ENCODE data around the gene SRRM2.

Gene SRRM2

DNA sequence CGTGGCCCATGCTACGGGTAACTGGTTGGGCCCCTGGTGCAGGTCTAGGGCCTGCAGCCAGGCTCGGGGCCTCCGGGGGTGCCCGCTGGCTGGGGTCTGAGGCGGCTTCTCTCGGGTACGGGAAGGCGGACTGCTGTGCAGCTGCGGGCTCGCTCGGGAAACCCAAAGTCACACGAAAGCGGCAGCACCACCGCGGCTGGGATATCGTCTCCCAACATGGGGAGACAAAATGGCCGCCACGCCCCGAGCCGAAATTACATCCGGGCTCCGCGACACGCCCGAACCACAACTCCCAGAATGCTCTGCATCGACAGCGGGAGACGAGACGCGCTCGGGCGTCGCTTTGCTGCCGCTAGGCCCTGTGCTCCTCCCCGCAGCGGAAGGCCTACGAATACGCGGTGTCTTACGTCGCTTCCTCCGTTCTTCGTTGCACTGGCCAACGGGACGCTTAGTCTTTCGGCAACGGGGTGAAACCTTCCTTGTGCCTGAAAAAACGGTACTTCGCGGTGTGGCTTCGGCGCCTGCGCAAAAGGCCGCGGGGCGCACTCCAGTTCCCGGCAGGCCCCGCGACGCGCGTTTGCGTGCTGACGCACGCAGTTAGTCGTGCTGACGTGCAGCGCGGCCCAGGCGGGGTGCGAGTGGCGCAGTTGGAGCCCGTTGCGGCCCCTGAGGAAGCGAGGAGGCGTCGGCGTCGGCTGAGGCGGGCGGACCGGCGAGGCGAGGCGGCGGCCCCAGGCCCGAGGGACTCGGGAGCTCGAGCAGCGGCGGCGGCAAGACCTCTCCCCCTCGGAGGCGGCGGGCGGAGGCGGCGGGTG, at the start of gene SRRM2:
Gene SRRM2, plus strand, starts transcription at position 604 of the 815 bp plus-strand sequence. CDS start 3,727 bp downstream, outside the sequence.
- DNase-seq (ENCODE audit: low read depth): peak; percentile 88

DNA sequence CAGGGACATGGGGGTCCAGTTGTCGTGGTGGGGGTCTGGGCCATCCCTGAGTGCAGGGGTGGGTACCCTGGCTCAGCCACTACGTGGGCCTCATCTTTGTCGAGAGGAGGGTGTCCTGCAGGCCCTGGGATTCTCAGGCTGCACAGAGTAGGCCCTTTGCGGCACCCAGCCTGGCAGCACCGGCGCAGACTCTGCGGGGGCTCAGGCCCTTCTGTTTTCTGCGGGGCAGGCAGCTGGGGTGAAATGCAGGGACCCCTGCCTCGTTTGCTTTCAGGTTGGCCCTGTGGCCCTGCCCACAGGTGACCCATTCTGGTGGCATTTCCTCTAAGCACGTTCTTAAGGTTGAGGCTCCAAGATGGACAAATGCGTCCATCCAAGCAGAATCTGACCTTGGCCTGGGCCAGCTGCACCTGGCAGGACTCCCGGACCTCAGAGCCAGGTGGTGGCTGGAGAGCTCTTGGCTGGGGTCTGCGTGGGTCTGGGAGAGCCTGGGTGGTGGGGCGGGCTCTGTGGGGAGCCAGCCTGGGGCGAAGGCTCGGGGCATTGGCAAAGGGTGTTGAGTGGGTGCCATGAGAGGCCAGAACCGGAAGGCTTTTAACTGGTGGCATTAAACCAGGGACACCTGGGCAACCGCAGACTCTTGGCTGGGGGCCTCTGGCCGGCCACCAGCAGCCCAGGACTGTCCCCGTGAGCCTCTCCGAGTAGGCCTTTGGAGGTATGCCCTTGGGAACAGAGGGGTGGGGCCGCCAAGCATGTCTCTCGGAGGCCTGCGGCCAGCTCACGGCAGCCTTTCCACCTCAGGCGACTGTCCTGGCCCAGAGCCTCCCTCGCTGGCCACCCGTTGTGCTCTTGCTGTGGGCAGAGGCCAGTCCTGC, 49.3 kb upstream of the SRRM2 start:
- DNase-seq (ENCODE audit: low read depth): no peak

DNA sequence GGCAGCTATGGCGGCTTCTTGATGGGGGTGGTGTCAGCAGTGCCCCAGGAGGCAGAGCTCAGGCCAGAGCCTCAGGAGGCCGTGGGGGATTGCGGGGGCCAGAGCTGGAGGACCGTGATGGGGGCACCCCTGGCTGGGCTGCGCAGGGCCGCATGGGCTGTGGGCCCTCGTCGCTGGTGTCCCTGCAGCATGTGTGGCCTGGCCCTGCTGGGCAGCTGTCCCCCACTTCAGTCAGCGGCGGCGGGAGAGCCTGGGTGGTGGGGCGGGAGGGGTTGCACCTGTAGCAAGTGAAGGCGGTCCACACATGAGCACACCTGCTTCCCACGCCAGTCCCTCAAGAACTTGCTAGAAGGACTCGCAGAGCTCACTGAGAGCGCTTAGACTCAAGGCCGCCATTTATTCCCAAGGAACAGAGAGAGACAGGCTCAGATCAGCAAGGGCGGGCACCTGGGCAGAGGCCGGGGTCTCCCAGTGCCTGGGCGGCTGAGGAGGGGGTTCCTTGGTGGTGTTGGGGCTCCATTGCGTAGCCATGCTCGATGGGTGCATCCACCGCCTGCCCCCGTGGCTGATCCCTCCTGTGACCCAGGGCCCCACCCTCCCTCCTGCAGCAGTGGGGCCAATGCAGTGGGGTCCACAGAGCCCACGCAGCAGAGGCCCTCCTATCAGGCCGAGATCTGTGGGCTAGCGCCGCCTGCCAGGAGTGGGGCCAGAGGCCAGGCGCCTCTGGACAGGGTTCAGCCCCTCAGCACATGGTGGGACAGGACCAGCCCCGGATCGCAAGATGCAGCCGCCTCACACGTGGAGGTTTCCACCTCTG, 48.1 kb upstream of the SRRM2 start:
- DNase-seq (ENCODE audit: low read depth): no peak

DNA sequence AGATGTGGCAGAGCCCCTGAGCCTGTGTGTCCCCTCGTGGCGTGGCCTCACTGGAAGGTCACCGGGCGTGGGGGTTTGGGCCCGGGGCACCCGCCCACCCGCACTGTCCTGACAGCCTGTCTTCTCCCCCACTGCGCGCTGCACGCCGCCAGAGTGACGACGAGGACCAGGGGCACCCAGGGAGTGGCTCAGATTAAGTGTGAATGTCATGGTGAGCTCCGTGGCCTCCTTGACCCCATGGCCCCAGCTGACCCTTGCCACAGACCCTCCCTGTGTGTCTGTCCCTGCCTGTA, 47.5 kb upstream of the SRRM2 start:
- no peak for DNase-seq (ENCODE audit: low read depth)

DNA sequence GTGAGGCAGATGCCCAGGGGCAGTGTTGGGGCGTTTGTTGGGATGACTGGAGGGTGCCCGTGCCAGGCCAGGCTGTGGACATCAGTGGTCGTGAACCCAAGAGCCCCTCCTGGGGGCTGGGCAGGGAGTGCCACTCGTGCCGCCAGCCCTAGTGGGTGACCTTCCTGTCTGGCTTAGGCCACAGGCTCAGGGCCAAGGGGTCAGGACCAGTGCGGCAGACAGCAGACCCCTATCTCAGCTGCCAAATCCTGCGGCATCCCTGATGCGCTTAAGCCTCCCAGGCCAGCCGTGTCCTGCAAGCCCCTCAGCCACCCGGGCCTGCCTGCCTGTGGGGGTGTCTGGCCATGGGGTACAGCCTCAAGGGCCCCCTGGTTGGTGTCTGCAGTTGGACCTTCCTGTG, 47.1 kb upstream of the SRRM2 start:
- DNase-seq (ENCODE audit: low read depth): no peak

DNA sequence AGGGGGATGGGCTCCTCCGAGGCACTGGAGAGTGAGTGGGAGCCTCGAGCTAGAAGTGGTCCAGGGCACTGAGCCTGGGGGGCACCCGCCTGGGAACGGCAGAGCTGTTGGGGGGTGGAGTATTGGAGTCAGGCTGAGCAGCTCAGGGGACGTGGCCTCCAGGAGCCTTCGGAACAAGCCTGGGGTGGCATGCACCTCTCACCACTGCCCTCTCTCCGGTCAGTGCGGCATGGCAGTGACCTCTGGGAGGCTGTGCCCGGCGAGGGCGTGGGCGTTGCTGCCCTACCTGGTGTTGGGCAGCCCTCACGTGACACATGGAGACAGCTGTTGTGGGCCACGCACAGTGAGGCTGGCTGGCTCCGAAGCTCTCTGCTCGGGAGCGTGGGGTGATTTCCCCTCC, 46.4 kb upstream of the SRRM2 start:
- DNase-seq (ENCODE audit: low read depth): no peak

DNA sequence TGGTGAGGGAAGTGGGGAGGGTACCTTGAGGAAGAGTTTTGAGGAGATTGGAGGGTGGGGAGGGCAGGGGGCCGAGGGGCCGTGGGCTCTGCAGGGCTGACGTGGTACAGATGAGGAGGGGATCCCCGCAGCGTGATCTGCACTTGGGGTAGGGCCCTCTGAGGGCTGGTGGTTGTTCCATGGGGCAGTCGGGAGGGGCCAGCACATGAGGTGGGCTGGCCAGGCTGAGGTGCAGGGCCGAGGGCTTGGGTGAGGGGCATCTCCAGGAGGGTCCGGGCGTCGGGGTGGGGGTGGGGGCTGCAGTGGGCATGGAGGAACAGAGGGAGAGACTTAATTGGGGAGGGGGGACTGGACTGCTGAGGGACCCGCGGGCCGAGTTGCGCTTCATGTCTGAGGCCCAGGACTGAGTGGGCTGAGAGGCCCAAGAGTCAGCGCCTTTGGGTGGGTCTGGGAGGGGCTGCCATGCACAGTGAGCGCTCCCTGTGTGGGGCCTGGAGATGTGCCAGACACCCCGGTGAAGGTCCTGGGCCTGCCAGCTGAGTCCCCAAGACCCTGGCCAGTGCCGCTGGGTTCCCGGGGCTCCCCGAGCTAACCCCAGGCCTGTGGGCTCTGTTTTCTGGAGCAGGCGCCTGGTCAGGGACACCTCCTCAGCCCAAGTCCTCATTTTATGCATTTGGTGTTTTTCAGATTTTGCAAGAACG, 45.7 kb upstream of the SRRM2 start:
- DNase-seq (ENCODE audit: low read depth): no peak

DNA sequence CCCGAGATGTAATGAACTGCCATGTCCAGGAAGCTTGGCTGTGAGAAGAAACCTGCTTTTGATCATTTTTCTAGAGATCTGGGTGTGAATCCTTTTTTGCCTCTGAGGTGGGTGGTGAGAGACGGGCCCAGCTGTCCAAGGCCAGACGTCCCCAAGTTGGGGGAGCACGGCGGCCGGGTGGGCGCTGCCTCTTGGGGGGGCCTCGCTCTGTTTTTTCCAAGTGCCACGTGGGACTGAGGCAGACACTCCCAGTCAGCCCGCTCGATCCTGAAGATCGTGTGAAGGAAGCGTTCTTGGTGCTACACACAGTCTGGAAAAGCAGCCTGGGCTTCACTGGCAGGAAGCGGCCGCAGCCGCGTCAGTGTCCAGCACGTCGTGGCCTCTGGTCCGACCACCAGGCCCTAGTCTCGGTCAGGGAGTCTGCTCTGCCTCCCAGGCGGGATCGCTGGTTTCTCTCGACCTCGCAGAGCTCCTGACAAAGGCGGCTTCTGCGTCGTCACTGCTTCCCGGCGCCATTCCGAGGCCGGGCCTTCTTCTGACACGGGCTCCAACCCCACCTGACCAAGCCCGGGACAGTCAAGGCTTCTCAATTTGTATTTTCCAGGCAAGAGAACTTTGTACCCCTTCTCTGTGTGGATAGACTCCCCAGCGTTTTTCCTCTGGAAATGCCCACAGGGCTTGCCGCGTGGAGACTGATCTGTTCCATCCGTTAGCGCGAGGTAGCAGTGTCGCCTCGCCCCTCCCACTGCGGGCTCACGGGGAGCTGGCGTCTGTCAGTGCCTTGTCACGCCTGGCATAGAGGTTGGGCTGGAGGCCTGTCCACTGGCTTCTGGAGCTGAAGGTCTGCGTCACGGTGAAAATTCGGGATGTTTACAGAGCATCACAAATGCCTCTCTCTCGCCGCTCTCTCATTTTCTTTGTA, 44.8 kb upstream of the SRRM2 start:
- DNase-seq (ENCODE audit: low read depth): no peak

DNA sequence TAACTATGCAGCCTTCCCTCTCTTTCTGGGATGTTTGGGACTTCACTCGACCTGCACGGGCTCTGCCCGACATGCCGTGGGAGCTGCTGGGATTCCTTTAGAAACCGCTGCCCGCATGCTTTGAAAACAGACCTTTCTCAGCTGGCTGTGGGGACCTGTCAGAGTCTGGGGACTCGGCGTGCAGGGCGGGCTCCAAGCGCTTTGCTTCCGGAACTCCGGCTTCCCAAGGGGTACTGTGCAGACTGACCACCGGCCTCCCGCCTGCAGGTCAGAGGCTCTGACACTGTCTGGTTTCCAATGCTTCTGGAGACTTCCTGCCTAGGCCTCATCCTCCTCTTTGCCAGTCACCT, 44.2 kb upstream of the SRRM2 start:
- DNase-seq (ENCODE audit: low read depth): no peak

DNA sequence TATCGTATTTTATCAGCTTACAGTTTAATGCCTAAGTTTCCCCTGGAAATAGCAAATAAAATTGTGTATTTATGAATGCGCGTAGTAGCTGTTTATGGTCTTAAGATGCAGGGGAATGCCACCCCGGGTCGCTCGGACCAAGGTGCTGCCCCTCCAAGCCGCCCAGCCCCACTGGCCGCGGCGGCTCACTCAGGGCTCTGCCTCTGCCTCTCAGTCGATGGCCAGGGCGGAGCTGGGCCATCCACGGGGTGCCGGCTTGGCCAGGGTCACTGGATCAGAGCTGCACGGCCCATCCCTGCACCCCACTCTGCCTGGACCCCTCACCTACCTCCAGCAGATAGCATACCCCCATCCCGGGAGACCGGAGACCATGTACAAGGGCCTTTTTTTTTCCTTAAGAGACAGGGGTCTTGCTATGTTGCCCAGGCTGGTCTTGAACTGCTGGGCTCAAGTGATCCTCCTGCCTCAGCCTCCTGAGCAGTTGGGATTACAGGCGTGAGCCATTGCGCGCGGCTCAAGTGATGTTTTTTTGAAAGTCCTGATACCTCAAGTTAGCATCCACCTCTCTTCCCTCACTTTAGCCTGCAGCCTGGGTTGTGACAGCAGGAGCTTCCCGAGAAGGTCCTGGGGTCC, 43.4 kb upstream of the SRRM2 start:
- no peak for DNase-seq (ENCODE audit: low read depth)

DNA sequence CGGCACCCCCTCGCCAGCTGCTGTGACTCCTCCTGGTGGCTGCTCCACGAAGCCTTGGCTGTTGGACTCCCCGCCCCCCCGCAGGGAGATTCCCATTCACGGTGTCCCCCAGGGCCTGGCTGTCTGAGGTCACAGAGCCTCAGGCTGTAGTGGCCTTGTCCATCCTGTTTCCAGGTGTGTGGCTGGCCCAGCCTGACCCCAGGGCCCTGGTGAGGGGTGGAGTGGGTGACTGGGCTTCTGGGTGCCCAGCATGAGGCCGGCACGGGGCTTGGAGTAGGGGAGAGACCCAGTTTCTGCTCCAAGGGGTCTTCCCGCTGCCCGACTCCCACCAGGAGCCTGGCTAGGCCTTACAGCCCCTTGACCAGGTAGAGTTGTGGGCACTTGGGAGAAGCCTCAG, 42.9 kb upstream of the SRRM2 start:
- DNase-seq (ENCODE audit: low read depth): no peak

DNA sequence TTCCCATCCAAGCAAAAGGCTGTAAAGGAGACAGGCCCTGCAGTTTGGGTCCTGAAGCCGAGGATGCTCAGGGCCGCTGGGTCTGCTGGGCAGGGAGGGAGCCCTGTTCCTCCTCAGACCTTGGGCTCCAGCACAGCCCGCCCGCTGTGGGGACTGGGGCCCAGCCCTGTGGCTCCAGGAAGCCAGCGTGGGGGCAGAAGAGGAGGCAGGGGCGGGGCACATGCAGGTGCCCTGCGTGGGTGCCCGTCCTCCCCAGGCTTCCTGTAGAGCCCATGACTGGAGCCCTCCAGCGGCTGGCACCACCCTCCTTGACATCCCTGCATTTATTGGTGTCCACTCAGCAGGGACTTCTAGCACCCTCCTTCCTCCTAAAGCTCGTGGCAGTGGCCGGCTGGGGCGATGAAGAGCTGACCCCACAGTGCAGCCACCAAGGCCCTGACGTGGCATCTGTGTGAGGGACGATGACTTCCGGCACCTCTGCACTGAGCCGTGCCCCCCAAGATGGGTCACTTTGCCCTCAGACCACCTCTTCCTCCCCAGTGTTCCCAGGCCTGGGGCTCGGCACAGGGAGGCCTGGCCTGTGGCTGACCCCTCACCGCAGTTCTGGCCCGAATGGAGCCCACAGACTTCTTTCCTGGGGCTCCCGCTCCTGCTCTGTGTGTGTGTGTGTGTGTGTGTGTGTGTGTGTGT, 42.3 kb upstream of the SRRM2 start:
- no peak for DNase-seq (ENCODE audit: low read depth)

DNA sequence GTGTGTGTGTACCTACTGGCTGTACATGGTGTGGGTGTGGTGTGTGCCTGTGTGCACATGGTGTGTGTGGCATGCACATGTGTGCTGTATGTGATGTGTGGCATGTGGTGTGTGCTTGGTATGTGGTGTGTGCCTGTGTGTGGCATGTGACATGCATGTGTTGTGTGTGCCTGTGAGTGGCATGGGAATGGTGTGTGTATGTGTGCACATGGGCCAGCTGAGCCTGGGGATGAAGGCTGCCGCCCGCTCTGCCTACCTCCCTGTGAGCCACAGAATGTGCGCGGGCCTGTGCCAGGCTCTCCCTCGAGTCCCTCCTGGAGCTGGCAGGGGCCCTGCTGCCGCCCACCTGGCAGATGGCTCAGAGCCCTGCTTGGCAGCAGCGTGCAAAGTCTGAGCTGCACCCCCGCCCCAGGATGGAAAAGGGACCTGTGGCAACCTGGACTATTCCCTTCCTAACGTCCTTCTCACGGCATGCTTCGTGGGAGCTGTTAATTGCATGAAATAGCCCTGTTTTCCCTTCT, 41.7 kb upstream of the SRRM2 start:
- no peak for DNase-seq (ENCODE audit: low read depth)

DNA sequence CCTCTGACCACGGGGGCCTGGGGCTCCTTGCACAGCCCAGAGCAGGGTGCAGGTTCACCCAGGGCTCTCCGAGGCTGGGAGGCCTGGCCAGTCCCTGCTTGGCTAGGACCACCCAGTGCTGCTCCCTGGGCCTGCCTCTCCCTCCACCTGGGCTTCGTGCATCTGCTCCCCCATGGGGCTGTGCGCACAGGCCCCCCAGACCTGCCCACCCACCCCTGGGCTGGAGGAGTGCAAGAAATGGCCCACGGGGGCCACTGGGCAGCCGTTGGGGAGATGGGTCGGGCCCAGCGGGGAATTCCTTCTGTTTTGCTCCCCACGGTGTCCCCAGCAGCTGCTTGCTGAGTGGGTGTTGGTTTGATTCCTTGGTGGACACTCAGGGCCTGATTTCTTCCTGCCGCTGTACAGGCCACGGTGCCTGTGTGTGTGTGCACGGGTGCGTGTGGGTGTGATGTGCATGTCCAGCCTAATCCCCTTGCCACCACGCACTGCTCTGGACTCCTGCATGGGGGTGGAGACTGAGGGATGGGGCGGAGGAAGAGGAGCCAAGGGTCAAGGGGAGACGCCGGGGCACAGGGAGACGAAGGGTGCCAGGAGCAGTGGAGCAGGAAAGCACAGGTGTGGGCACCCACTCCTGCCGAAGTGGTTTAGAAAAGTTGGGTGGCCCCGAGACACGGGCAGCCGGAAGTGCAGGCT, 40.9 kb upstream of the SRRM2 start:
- no peak for DNase-seq (ENCODE audit: low read depth)

DNA sequence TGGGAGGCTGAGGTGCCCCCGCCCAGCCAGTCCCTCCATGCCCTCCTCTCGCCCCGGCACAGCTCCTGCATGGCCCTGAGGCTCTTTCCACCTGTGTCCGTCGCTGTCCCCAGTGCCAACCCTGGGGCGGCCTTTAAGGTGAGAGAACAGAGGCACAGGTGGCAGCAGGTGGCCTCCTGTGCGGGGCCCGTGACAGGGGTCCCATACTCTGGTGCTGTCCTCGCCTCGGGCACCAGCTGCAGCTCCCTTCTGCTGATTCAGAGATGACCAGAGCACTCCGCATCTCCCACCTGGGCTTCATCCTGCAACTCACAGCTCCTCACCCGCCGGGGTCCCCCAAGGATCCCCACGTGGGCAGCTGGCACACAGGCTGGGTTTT, 40.4 kb upstream of the SRRM2 start:
- DNase-seq (ENCODE audit: low read depth): no peak

DNA sequence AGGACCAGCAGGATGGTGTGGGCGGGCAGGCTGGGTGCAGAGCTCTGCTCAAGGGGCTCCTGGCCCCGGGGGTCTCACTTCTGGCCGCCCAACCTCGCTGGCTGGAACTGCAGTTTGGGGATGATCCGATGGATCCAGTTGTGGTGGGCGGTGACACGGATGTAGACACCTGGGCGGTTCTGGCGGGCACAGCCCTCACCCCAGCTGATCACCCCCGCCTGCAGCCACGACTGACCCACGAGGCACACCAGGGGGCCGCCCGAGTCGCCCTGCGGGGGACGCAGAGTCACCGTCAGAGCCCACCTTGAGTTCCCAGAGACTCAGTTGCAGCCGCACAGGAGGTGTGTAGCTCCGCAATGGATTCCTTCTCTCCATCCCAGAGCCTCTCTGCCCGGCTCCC, 39.9 kb upstream of the SRRM2 start:
- DNase-seq (ENCODE audit: low read depth): no peak

DNA sequence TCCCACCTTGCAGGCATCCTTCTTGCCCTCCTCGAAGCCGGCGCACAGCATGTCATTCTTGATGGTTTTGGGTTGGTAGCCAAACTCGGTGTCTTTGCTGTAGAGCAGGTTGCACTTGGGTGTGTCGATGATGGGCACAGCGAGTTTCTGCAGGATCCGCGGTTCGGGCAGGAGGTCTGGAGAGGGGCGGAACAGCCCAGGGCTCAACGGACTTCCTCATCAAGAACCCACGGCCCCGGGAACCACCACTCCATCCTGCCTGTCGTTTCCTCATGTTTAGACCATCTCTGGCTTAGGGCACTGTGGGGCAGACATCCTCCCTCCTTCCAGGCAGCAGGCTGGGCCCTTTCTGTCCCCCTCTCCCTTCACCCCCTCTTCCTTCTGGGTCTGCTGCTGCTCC, 38.9 kb upstream of the SRRM2 start:
- no peak for DNase-seq (ENCODE audit: low read depth)

DNA sequence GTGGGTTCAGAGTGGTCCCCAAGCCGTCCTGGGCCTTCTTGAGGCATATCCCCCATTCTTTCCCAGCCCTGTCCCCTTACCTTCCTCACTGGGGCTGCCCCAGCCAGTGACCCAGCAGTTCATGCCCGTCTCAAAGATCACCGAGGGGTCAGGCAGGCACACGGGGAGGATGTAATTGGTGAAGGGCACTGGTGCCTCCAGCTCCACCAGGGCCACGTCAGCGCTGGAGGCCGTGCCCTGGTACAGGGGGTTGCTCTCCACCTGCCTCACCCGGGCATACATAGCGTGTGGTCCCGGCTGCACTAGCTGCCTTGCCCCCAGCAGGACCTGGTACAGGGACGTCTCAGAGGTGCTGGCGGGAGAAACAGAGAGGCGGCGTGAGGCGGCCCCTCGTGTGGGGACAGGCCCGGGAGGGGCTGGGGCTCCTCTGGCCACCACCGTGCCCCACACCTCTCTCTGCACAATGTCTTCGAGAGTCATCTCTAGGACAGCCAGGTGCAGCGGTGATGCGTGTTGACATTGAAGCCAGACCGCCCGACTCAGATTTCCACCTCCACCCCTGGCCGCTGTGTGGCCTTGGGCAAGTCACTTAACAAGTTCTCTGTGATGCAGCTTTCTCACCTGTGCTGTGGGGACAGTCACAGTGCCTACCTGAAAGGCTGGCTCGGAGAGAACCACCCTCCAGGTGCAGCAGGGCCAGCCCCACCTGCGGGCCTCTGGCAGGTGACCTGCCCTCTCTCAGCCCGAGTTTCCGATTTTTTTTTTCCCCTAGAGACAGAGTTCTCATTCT, 38.3 kb upstream of the SRRM2 start:
- DNase-seq (ENCODE audit: low read depth): no peak
